Endothelial cell of umbilical vein (primary cell): Measurements from ENCODE around the gene PITPNM1. TPM values are rescaled to one million over a fixed set of nuclear protein-coding genes. Genes with fewer than 3 reads are reported as not detected.
A peak's percentile ranks its signal among the peaks of the same experiment; 100 is the strongest.

Experiments used
- BruUV-seq: library from RNA; stranded (reverse); fragments of 400-500 nt; replicated peaks from 2 replicates; lab custom pipeline; 2021; lab: Mats Ljungman, UMichigan
- CTCF ChIA-PET: fragments of 300-600, 350-600 bp; sonication (Branson Sonifier 250); formaldehyde crosslinking; loops from one replicate; lab custom pipeline; 2021; ENCODE audit warnings: antibody characterized with exemption, inconsistent platforms; lab: Charles Lee
- POLR2A ChIA-PET: fragments of 300-600, 350-600 bp; sonication (Branson Sonifier 250); formaldehyde crosslinking; loops from one replicate; lab custom pipeline; 2021; ENCODE audit warnings: antibody characterized with exemption, inconsistent platforms; lab: Charles Lee
- DNase-seq: peaks from one replicate; pipeline ENCODE4 v3.0.0-alpha.2; 2011; ENCODE audit warnings: low read depth, low spot score
- FAIRE-seq: peaks from 2 replicates; lab custom pipeline; 2011; peaks lifted over from hg19 to GRCh38; lab: Jason Lieb, UNC
- H2AFZ ChIP-seq: 2 replicates; pipeline ENCODE4 v1.6.0; 2012; ENCODE audit warnings: low read depth, low read length, control low read depth, inconsistent platforms
- H3K27ac ChIP-seq: 2 replicates; pipeline ENCODE4 v1.5.1; 2011; ENCODE audit warnings: low read depth, mild to moderate bottlenecking, control low read depth, low read length, moderate library complexity; ENCODE audit not compliant: insufficient read depth
- H3K27me3 ChIP-seq, 2 experiments: 2 replicates each; pipeline versions ENCODE4 v1.6.0 to v1.6.1; 2011; ENCODE audit warnings: low read length in 2 of 2, mixed read lengths in 1 of 2; ENCODE audit not compliant: control insufficient read depth in 2 of 2, insufficient read depth in 2 of 2
- H3K36me3 ChIP-seq, 2 experiments: 2 replicates in 1 of 2; 3 replicates in 1 of 2; pipeline ENCODE4 v1.5.1; 2011; ENCODE audit warnings: low read length in 2 of 2, mild to moderate bottlenecking in 1 of 2, moderate library complexity in 1 of 2; ENCODE audit not compliant: control insufficient read depth in 2 of 2, insufficient read depth in 2 of 2; ENCODE audit errors: extremely low read depth in 1 of 2
- H3K4me1 ChIP-seq: 3 replicates; pipeline ENCODE4 v1.5.1; 2011; ENCODE audit warnings: mild to moderate bottlenecking, low read length; ENCODE audit not compliant: control insufficient read depth, insufficient read depth; ENCODE audit errors: extremely low read depth
- H3K4me2 ChIP-seq: 2 replicates; pipeline ENCODE4 v1.6.1; 2011; ENCODE audit warnings: low read length, control low read depth, mixed read lengths; ENCODE audit not compliant: insufficient read depth
- H3K4me3 ChIP-seq, 3 experiments: fragments of 200-600 bp in 1 of 3; sonication (generic), shearing (Covaris generic) in 1 of 3; replicated peaks in 1 of 3; 2 replicates each; pipeline ENCODE4 v1.5.1; 2011 to 2016; ENCODE audit warnings: control low read depth in 3 of 3, low read length in 3 of 3, mild to moderate bottlenecking in 2 of 3, inconsistent platforms in 1 of 3, low read depth in 1 of 3, moderate library complexity in 1 of 3; ENCODE audit not compliant: insufficient read depth in 1 of 3
- H3K79me2 ChIP-seq: 2 replicates; pipeline ENCODE4 v1.6.0; 2012; ENCODE audit warnings: low read length, inconsistent platforms; ENCODE audit not compliant: control insufficient read depth, insufficient read depth
- H3K9ac ChIP-seq: replicated peaks from 2 replicates; pipeline ENCODE3; 2011; ENCODE audit warnings: low read length, control low read depth; ENCODE audit not compliant: insufficient read depth; ENCODE audit errors: extremely low read depth
- H3K9me1 ChIP-seq: replicated peaks from 3 replicates; pipeline ENCODE4 v1.6.0; 2011; ENCODE audit warnings: mild to moderate bottlenecking, low read length; ENCODE audit not compliant: control insufficient read depth, insufficient read depth; ENCODE audit errors: extremely low read depth
- H3K9me3 ChIP-seq: replicated peaks from 2 replicates; pipeline ENCODE4 v1.5.1; 2012; ENCODE audit warnings: low read length, inconsistent platforms; ENCODE audit not compliant: control insufficient read depth, insufficient read depth
- H4K20me1 ChIP-seq: replicated peaks from 2 replicates; pipeline ENCODE3; 2011; ENCODE audit warnings: mild to moderate bottlenecking, low read length; ENCODE audit not compliant: control insufficient read depth, insufficient read depth; ENCODE audit errors: extremely low read depth
- CTCF ChIP-seq, 2 donors: IDR thresholded peaks; 1 replicate in 1 of 2; 2 replicates in 1 of 2; pipeline ENCODE4 v1.5.1; 2011; ENCODE audit warnings: low read length in 2 of 2, mild to moderate bottlenecking in 2 of 2, moderate library complexity in 2 of 2, control low read depth in 1 of 2, inconsistent platforms in 1 of 2, low read depth in 1 of 2; ENCODE audit not compliant: insufficient read depth in 1 of 2; ENCODE audit errors: extremely low read depth in 1 of 2
- EZH2 ChIP-seq: IDR thresholded peaks from 2 replicates; pipeline ENCODE4 v1.6.1; 2012; ENCODE audit warnings: borderline replicate concordance, low read depth, mild to moderate bottlenecking, moderate library complexity, low read length, inconsistent platforms; ENCODE audit not compliant: severe bottlenecking
- FOS ChIP-seq: IDR thresholded peaks from 2 replicates; pipeline ENCODE4 v1.6.1; 2011; ENCODE audit warnings: mild to moderate bottlenecking, low read length, moderate library complexity, borderline replicate concordance; ENCODE audit not compliant: insufficient read depth
- GATA2 ChIP-seq: IDR thresholded peaks from 2 replicates; pipeline ENCODE4 v1.7.0; 2011; ENCODE audit warnings: low read depth, mild to moderate bottlenecking, moderate library complexity, mixed read lengths, low read length; ENCODE audit not compliant: insufficient read length, insufficient read depth
- JUN ChIP-seq: IDR thresholded peaks from 2 replicates; pipeline ENCODE4 v1.6.1; 2011; ENCODE audit warnings: borderline replicate concordance, low read depth; ENCODE audit not compliant: insufficient read length, insufficient read depth
- MAX ChIP-seq: IDR thresholded peaks from 2 replicates; pipeline ENCODE4 v1.6.1; 2011; ENCODE audit not compliant: insufficient read depth, insufficient read length
- MYC ChIP-seq: IDR thresholded peaks from one replicate; pipeline ENCODE4 v1.6.1; 2011; ENCODE audit warnings: mild to moderate bottlenecking, low read depth, low read length
- POLR2A ChIP-seq: IDR thresholded peaks from 2 replicates; pipeline ENCODE4 v1.6.1; 2012; ENCODE audit warnings: low read depth, mild to moderate bottlenecking, control low read depth, low read length
- POLR2AphosphoS5 ChIP-seq: IDR thresholded peaks from 2 replicates; pipeline ENCODE4 v1.6.1; 2012; ENCODE audit warnings: low read depth, mild to moderate bottlenecking, control low read depth, low read length, moderate library complexity; ENCODE audit not compliant: insufficient read depth
- dilution Hi-C: fragments of 300-500 bp; cut with MboI; formaldehyde crosslinking; loops from one replicate; pipeline ENCODE4 v1.15.0; 2019; ENCODE audit warnings: low sequenced_read_pairs; ENCODE audit not compliant: extremely low pct_ligation_motif_present
- intact Hi-C: fragments of 100-400 bp; cut with micrococcal nuclease; formaldehyde crosslinking; loops from one replicate; pipeline ENCODE4 v1.10.0; 2022
- microRNA-seq: library from miRNA; unstranded; fragments of <30 nt; microRNA quantifications from one replicate; pipeline ENCODE4 v1.2.0, GENCODE V29; 2021; ENCODE audit warnings: borderline number of aligned reads, borderline replicate concordance
- polyA plus RNA-seq, 4 experiments: library from polyadenylated mRNA; depleted of rRNA in 3 of 4; stranded (reverse) in 3 of 4; unstranded in 1 of 4; fragments of >200 nt; gene quantifications; 2 replicates each; pipeline versions ENCODE4 v1.2.1 to v1.2.3, GENCODE V29; 2011 to 2012; ENCODE audit warnings: missing spikeins in 1 of 4
- small RNA-seq: library from RNA; depleted of rRNA; stranded (forward); fragments of <200 nt; gene quantifications from one replicate; pipeline ENCODE3, GENCODE V24; 2012; ENCODE audit warnings: low replicate concordance, low read depth; ENCODE audit not compliant: insufficient read depth, insufficient read length
- total RNA-seq: library from RNA; stranded (reverse); gene quantifications from 2 replicates; pipeline ENCODE4 v1.2.3, GENCODE V29; 2021

The PITPNM1 gene
- total and polyA plus RNA-seq, 2 donors (not counting 3 experiments of a cell fraction or from before 2014, with no cell fraction given), result 16.5 to 26.4 TPM

- peaks cover 11% of the 10 kb centered on the region for H3K79me2 ChIP-seq
- H3K9me1 ChIP-seq, result no peaks in the 10 kb centered on the region
- no peaks in the 10 kb centered on the region for H4K20me1 ChIP-seq
- H3K9me3 ChIP-seq, result no peaks in the 10 kb centered on the region
- POLR2A ChIA-PET, result interaction anchor here (0.6 kb wide), 1 partner anchor 57 kb away, joined by 3 read pairs; no protein-coding TSS in a partner anchor
- H3K4me3 ChIP-seq, result peak overlapping the region; percentile 72 to 90 (median 77)
- no peaks in the 10 kb centered on the region for H3K27me3 ChIP-seq
- intact Hi-C loops (loop anchor here (1.0 to 2.0 kb wide), 5 partner anchors 14 to 62 kb away; partner anchors contain the start of genes AIP, PITPNM1 and RPS6KB2), dilution Hi-C loops (no loop called here)
- TSS peak; percentile 33 for BruUV-seq
- H3K4me1 ChIP-seq, result peaks cover 6% of the 10 kb centered on the region
- peak overlapping the region; percentile 89 for H3K9ac ChIP-seq
- CTCF ChIA-PET, result interaction anchor here (0.7 to 1.2 kb wide), 2 partner anchors 9 to 41 kb away, joined by 4 read pairs; partner anchors contain the start of gene PPP1CA
- H3K36me3 ChIP-seq, result peaks cover 0 to 19% of the 10 kb centered on the region in 2 experiments
- FAIRE-seq, result peak; percentile 21
- DNase-seq, result no peak
- peak overlapping the region; percentile 83 for H3K4me2 ChIP-seq
- peak overlapping the region; percentile 72 for H3K27ac ChIP-seq
- H2AFZ ChIP-seq, result no peak overlapping the region
- no peak for TF ChIP-seq GATA2
- no peak for TF ChIP-seq EZH2
- no peak for TF ChIP-seq POLR2A
- no peak for TF ChIP-seq MYC
- TF ChIP-seq FOS, result no peak
- TF ChIP-seq POLR2AphosphoS5, result no peak
- no peak for TF ChIP-seq CTCF (IDR thresholded peaks at IDR 0.05; ENCODE audit: extremely low read depth in 1 of 2, insufficient read depth in 1 of 2, low read depth in 1 of 2, low read length in 2 of 2)
- no peak for TF ChIP-seq JUN
- TF ChIP-seq MAX, result no peak
These were observed 62.4 kb downstream of the PITPNM1 start for GRCh38 chr11:67442504-67443404.

Small RNA genes within 50 kb of the gene (microRNA-seq; reads per million reads assigned to microRNA genes)
- gene MIR6752, result not detected

Small RNA genes within 50 kb of the gene (small RNA-seq; reads per million reads assigned to genes)
- gene MIR6752, result not detected

Other genes starting within 250 kb of the PITPNM1 start
- gene GRK2, start 238.9 kb downstream of the PITPNM1 start, total RNA-seq, result 62.3 and 66.9 TPM in 2 replicates
- 57.9 and 73.1 TPM in 2 replicates for gene GRK2, start 238.9 kb downstream of the PITPNM1 start, polyA plus RNA-seq
- 57.5 and 69.6 TPM in 2 replicates for gene ANKRD13D, start 216.1 kb downstream of the PITPNM1 start, total RNA-seq
- gene ANKRD13D, start 216.1 kb downstream of the PITPNM1 start, polyA plus RNA-seq, result 43.5 and 51.2 TPM in 2 replicates
- 16.5 and 22.5 TPM in 2 replicates for gene SSH3, start 201.8 kb downstream of the PITPNM1 start, total RNA-seq
- gene SSH3, start 201.8 kb downstream of the PITPNM1 start, polyA plus RNA-seq, result 14.3 and 16.4 TPM in 2 replicates
- gene POLD4, start 151.8 kb downstream of the PITPNM1 start, total RNA-seq, result 50.1 and 66.9 TPM in 2 replicates
- gene POLD4, start 151.8 kb downstream of the PITPNM1 start, polyA plus RNA-seq, result 204 and 236 TPM in 2 replicates
- gene CLCF1, start 131.8 kb downstream of the PITPNM1 start, total RNA-seq, result 5.7 and 5.8 TPM in 2 replicates
- 6.5 and 8.7 TPM in 2 replicates for gene CLCF1, start 131.8 kb downstream of the PITPNM1 start, polyA plus RNA-seq
- gene RAD9A, start 113.4 kb downstream of the PITPNM1 start, total RNA-seq, result 18.4 and 24.6 TPM in 2 replicates
- 22.2 and 25.5 TPM in 2 replicates for gene RAD9A, start 113.4 kb downstream of the PITPNM1 start, polyA plus RNA-seq
- gene PPP1CA, start 103.5 kb downstream of the PITPNM1 start, total RNA-seq, result 192 and 202 TPM in 2 replicates
- gene PPP1CA, start 103.5 kb downstream of the PITPNM1 start, polyA plus RNA-seq, result 419 and 446 TPM in 2 replicates
- not detected in 2 replicates for gene TBC1D10C, start 101.3 kb downstream of the PITPNM1 start, total RNA-seq
- gene TBC1D10C, start 101.3 kb downstream of the PITPNM1 start, polyA plus RNA-seq, result not detected in 2 replicates
- gene CARNS1, start 89.7 kb downstream of the PITPNM1 start, total RNA-seq, result 0.16 and 0.35 TPM in 2 replicates
- gene CARNS1, start 89.7 kb downstream of the PITPNM1 start, polyA plus RNA-seq, result 0.14 and 0.27 TPM in 2 replicates
- 47.8 and 53.8 TPM in 2 replicates for gene RPS6KB2, start 76.9 kb downstream of the PITPNM1 start, total RNA-seq
- 60.0 and 70.0 TPM in 2 replicates for gene RPS6KB2, start 76.9 kb downstream of the PITPNM1 start, polyA plus RNA-seq
- gene PTPRCAP, start 67.7 kb downstream of the PITPNM1 start, total RNA-seq, result 1.4 TPM in 1 of 2 replicates, not detected in the other
- 3.6 and 6.5 TPM in 2 replicates for gene PTPRCAP, start 67.7 kb downstream of the PITPNM1 start, polyA plus RNA-seq
- gene CORO1B, start 61.9 kb downstream of the PITPNM1 start, total RNA-seq, result 126 and 142 TPM in 2 replicates
- 197 and 236 TPM in 2 replicates for gene CORO1B, start 61.9 kb downstream of the PITPNM1 start, polyA plus RNA-seq
- gene GPR152, start 52.6 kb downstream of the PITPNM1 start, total RNA-seq, result not detected in 2 replicates
- not detected in 2 replicates for gene GPR152, start 52.6 kb downstream of the PITPNM1 start, polyA plus RNA-seq
- 4.2 and 5.0 TPM in 2 replicates for gene CABP4, start 50.0 kb downstream of the PITPNM1 start, total RNA-seq
- gene CABP4, start 50.0 kb downstream of the PITPNM1 start, polyA plus RNA-seq, result 2.4 and 2.6 TPM in 2 replicates
- gene TMEM134, start 36.1 kb downstream of the PITPNM1 start, total RNA-seq, result 33.4 and 41.6 TPM in 2 replicates
- 207 and 213 TPM in 2 replicates for gene TMEM134, start 36.1 kb downstream of the PITPNM1 start, polyA plus RNA-seq
- 46.3 and 46.5 TPM in 2 replicates for gene AIP, start 22.3 kb downstream of the PITPNM1 start, total RNA-seq
- gene AIP, start 22.3 kb downstream of the PITPNM1 start, polyA plus RNA-seq, result 114 and 130 TPM in 2 replicates
- gene CDK2AP2, start 2.8 kb upstream of the PITPNM1 start, total RNA-seq, result 81.2 and 97.0 TPM in 2 replicates
- 143 and 191 TPM in 2 replicates for gene CDK2AP2, start 2.8 kb upstream of the PITPNM1 start, polyA plus RNA-seq
- not detected in 2 replicates for gene CABP2, start 18.1 kb upstream of the PITPNM1 start, total RNA-seq
- not detected in 2 replicates for gene CABP2, start 18.1 kb upstream of the PITPNM1 start, polyA plus RNA-seq
- gene GSTP1, start 78.4 kb upstream of the PITPNM1 start, total RNA-seq, result 962 and 997 TPM in 2 replicates
- 2,277 and 2,635 TPM in 2 replicates for gene GSTP1, start 78.4 kb upstream of the PITPNM1 start, polyA plus RNA-seq
- gene NDUFV1, start 101.6 kb upstream of the PITPNM1 start, total RNA-seq, result 179 and 191 TPM in 2 replicates
- gene NDUFV1, start 101.6 kb upstream of the PITPNM1 start, polyA plus RNA-seq, result 203 and 204 TPM in 2 replicates
- gene NUDT8, start 124.6 kb upstream of the PITPNM1 start, total RNA-seq, result 20.4 and 21.0 TPM in 2 replicates
- 14.1 and 16.3 TPM in 2 replicates for gene NUDT8, start 124.6 kb upstream of the PITPNM1 start, polyA plus RNA-seq
- not detected in 2 replicates for gene TBX10, start 134.4 kb upstream of the PITPNM1 start, total RNA-seq
- not detected in 2 replicates for gene TBX10, start 134.4 kb upstream of the PITPNM1 start, polyA plus RNA-seq
- not detected in 2 replicates for gene ACY3, start 145.4 kb upstream of the PITPNM1 start, total RNA-seq
- gene ACY3, start 145.4 kb upstream of the PITPNM1 start, polyA plus RNA-seq, result not detected in 2 replicates
- gene ALDH3B2, start 169.3 kb upstream of the PITPNM1 start, total RNA-seq, result not detected in 2 replicates
- not detected in 2 replicates for gene ALDH3B2, start 169.3 kb upstream of the PITPNM1 start, polyA plus RNA-seq